Stimulated activated CD4-positive, alpha-beta T cell treated with anti-CD3 and anti-CD28 coated beads, Interleukin-1b, Interleukin-23, amount 100 ng/mL, for 1 hour (primary cell): ENCODE data around the gene SRCIN1.
"Not testable (repeated sequence)": the region's sequence is repeated elsewhere in the genome, so short reads cannot be mapped to it uniquely, and the experiment has no call there.

Experiments
- DNase-seq, 2 donors: peaks; one replicate each; pipeline ENCODE4 v3.0.0-alpha.2; 2020; ENCODE audit warnings: low read depth in 2 of 2

Gene SRCIN1

GRCh38 chr17:38509772-38510420, 95.9 kb downstream of the SRCIN1 start:
- no peak for DNase-seq

DNA sequence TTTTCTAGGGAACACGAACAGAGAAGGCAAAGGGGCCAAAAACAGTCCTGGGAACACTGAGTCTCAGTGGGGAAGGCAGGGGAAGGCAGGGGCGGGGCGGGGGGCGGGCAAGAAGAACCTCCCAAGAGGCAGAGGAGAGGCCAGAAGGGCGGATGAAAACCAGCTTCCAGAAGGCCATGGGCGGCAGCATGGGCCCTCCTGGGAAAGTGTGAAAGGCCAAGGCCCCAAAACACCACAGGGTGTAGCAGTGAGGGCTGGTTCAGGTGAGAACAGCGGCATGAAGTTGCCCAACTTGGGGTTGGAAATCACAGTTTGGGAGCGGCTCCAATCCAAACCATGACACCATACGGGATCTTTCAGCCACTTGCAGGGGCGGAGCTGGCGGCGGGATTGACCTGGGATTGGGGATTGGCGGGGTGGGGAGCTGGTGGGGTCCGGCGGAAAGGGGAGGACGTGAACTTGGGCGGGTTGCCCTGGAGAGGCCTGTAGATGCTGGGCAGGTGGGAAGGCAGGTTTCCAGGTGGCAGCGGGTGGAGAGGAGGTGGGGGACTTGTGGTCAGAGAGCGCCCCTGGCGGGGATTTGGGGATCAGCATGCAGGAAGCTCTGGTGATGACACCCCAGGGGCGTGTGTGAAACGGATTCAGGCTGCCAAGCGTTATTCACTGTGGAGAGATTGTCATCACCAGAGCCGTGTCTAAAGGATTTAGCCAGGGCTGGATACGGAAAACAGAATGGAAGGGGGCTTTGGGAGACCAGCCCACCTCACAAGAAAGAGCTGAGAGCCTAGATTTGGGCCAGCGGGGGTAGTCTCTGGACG, 96.6 kb downstream of the SRCIN1 start:
- DNase-seq, result peak in 1 of 2 donors; percentile 53

DNA sequence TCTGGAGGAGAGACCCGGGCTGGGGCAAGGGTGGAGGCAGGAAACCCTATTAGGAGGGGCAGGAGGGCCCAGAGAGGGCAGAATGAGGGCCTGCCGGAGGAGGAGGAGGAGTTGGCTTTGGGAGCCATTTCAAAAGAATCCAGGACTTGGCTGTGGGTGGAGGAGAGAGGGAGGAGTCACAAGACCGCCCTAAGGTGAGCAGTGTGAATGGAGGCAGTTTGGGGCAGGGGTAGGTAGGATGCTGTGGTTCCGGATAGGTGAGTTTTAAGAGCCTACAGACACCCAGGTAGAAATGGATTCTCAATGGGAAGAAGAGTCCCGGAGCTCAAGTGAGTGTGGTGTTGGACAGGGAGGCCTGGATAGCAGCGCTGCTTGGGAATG, 97.2 kb downstream of the SRCIN1 start:
- DNase-seq, result no peak

DNA sequence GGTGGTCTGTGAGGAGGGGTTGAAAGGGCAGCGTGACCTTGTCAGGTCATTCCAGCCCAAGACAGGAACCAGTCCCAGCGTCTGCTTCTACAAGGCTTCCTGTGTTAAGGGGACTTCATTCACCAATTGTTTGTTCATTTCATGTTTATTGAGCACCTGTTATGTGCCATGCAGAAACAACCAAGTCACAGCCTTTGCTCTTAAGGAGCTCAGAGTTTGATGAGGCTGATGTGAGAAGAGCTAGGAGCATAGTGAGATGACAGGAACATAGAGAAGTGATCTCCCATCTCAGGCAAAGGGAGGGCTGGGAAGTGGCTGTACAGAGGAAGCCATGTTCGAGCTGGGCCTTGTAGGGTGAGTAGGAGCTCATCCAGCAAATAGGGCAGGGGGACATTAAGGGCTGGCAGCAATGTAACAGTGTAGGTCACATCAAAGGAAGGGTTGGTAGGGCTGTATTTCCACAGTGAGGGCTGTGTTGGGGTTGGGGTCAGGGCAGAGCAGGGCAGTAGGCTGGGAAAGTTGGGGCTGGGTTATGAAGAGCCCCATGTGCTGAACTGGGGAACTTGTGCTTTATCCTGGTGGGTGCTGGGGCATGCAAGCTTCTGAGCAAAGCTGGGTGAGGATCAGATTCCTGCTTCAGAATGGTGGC, 97.7 kb downstream of the SRCIN1 start:
- no peak for DNase-seq

GRCh38 chr17:38507436-38507835, 98.3 kb downstream of the SRCIN1 start:
- DNase-seq, result no peak

DNA sequence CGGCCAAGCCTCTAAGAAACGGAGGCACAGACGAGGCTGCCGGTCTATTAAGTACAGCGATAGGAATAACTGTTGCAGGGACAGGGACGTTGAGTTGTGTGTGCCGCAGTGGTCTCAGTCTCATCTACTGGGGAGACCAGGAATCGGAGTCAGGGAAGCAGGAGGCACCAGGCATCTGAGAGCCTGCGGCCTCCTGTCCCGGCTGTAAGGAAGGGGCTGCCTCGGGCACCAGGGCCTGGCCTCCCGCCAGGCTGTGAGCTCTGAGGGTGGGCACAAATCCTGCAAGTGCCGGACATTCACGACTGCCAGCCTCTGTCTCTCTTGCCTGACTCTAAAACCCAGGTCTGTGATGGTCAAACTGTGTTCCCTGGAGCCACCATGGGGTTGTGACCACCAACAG, 101.5 kb downstream of the SRCIN1 start:
- no peak for DNase-seq

GRCh38 chr17:38503286-38503913, 102.4 kb downstream of the SRCIN1 start:
- DNase-seq, result not testable (repeated sequence)

DNA sequence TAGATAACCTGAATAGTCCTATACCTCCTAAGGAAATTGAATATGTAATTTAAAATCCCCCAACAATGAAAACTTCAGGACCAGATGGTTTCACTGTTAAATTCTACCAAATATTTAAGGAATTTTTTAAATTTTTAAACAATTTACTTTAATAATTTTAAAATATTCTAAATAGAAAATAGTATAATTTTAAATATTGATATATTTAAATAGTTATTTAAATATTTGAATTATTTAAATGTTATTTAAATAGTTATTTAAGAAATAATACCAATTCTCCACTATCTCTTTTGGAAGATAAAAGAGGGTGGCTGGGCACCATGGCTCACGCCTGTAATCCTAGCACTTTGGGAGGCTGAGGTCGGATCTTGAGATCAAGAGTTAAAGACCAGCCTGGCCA, 104.0 kb downstream of the SRCIN1 start:
- DNase-seq, result not testable (repeated sequence)

GRCh38 chr17:38499230-38499629, 106.5 kb downstream of the SRCIN1 start:
- not testable (repeated sequence) for DNase-seq

DNA sequence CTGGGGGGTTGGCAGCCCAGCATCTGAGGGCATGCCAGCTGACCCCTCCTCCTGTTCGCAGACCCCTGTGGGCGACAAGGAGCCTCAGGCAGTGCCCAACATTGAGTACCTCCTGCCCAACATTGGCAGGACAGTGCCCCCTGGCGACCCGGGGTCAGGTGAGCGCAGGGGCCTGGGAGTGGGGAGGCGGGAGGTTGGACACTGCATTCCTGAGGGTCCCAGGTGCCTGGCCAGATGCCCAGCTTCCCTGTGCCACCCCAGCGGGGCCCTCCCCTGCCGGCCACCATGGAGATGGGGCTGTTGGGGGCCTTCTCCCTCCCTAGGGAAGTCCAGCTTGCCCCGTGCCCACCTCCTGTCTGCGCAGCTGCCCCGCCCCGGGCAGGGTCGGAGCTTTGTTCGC, 107.4 kb downstream of the SRCIN1 start:
- DNase-seq, result no peak

GRCh38 chr17:38497656-38498055, 108.1 kb downstream of the SRCIN1 start:
- DNase-seq, result not testable (repeated sequence)

DNA sequence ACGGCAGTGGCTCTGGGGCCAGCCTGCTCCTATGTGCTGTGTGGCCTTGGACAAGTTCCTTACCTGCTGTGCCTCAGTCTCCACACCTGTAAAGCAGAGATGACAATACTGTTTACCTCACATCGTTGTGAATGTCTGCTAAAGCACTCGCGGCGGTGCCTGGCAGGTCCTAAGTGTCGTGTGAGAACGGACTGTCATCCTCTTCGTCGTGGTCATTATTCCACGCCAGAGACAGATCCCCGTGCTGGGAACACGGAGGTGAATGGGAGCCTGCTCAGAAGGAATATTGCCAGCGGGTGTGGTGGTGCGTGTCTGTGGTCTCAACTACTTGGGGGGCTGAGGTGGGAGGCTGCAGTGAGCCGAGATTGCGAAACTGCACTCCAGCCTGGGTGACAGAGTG, 111.6 kb downstream of the SRCIN1 start:
- DNase-seq, result not testable (repeated sequence)

DNA sequence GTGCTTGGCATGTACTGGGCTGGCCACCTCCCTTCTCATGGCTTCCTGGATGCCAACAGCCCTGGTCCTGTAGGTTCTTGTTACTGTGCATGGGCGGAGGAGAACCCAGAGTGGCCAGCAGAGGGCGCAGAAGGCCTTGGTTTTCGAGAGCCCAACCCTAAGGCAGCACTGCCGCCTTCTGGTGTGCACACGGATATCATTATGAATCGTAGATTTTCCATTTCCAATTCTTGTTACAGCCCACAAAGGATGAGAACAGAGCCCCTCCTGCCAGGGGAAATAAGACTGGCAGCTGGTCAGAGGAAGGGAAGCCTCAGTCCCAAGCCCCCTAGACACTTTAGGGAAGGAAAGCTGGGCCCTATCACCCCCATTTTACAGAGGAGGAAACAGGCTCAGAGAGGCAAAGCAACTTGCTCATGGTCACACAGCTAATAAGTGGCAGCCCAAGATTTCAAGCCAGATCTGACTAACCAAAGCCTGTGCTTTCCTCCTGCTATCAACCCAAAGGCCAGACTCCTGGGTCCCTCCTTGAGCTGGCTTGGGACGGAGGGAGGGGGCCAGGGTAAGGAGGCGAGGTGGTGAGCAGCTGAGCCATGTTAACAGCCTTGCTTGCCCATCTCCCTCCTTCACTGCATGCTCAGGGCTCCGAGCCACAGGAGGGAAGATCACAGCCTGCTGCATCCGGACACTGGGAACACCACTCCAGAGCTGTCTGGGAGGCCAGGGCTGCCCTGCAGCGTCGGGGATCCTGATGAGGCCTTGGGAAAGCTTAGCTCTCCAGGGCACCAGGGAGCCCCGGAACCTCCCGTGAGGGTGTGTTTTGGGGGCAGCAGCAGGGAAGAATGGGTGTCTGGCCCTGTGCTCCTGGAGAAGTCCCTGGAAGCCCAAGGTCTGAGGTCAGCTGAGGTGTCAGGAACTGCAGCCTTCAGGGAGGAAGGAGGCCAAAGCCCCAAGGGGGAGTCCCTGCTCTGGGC, 113.4 kb downstream of the SRCIN1 start:
- peak; percentile 74 to 89 for DNase-seq

DNA sequence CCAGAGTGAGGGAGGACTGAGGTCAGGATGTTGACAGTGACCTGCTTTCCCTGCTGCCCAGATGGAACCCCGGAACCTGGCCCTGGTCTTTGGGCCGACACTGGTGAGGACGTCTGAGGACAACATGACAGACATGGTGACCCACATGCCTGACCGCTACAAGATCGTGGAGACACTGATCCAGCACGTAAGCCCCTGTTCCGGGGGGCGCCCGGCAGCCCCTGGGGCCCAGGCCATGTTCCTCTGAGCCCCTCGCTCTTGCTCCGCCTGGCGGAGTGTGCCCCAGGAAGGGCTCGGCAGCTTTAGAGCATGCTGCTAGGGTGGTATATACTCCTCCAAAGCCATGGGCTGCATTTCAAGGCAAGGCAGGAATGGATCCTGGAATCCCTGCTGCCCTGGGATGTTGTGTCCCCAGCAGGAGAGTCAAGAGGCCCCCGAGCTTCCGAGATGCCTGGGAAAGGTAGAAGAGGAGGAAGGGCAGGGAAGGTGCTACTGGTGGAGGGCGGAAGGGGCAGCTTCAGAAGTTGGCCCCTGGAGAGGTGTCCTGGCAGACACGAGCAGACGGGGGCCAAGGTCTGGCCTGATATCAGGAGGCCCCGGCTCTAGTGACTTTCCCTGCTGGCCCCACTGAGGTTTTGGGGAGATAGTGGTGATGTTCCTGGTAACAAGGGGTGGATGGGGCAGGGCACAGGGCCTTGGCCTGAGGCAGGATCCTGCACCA, 114.2 kb downstream of the SRCIN1 start:
- DNase-seq, result not testable (repeated sequence)

GRCh38 chr17:38489774-38490173, 116.0 kb downstream of the SRCIN1 start:
- DNase-seq, result not testable (repeated sequence)

DNA sequence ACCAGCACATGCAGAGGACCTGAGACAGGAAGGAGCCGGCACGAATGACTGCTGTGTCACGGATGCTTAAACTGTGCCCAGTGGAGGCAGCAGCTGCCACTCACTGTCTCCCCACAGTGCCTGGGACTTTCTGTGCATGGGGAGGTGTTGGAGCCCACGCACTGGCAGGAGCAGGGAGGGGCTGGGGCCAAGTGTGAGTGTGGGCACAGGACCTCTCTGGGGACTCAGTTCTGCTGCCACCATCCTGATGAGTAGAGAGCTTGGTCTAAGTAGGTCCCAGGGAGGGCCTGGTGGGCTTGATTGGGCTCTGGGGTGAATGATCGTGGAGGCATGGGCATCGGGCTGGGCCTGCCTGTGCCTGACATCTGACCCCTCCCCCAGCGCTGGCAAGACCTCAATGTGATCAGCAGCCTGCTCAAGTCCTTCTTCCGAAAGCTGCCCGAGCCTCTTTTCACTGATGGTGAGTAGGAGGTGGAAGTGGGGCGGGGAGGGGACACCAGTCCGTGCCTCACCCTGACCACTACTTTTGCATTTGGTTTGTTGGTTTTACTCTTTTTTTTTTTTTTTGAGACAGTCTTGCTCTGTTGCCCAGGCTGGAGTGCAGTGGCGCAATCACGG, 120.0 kb downstream of the SRCIN1 start:
- DNase-seq, result not testable (repeated sequence)

- no peak for DNase-seq
Observed at GRCh38 chr17:38485146-38485468, 120.6 kb downstream of the SRCIN1 start.

- peak in 1 of 2 donors; percentile 42 for DNase-seq
Observed at GRCh38 chr17:38484242-38485145, 121.3 kb downstream of the SRCIN1 start.

DNA sequence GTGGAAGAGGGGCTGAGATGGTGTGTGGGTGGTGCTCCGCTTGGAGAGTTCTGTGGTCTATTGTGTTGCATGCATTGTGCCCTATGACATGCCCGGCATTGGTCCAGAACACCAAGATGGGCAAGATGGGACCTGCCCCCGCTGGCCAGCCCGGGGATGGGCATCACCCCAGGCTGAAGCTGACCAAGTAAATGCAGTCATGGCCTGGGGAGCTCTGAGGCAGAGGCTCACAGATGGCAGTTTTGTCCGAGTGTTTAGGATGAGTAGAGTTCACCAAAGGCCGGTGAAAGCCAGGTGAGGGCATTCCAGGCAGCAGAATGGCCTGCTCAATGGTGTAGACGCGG, 123.1 kb downstream of the SRCIN1 start:
- not testable (repeated sequence) for DNase-seq
